GM23338 (cell line): ENCODE measurements around the gene POLA2. TPM values are rescaled to one million over a fixed set of nuclear protein-coding genes. Genes with fewer than 3 reads are reported as not detected.

Experiments
- ATAC-seq: fragments of 200-7000 bp; cut with Tn5 transposase; 3 replicates; pipeline ENCODE4 v1.9.1; 2020
- DNase-seq: peaks from one replicate; pipeline ENCODE4 v3.0.0-alpha.2; 2015; ENCODE audit warnings: low spot score
- H2AFZ ChIP-seq: fragments of 200-600 bp; sonication (generic); 2 replicates; pipeline ENCODE4 v1.8.0; 2016; ENCODE audit warnings: antibody characterized with exemption, mild to moderate bottlenecking, moderate library complexity
- H3F3A ChIP-seq: fragments of 200-600 bp; sonication (generic); replicated peaks from 2 replicates; pipeline ENCODE4 v1.8.0; 2017; ENCODE audit warnings: antibody characterized with exemption, mixed run types, low read depth
- H3K27ac ChIP-seq: fragments of 200-600 bp; sonication (generic); 2 replicates; pipeline ENCODE4 v1.6.1; 2016; ENCODE audit warnings: low read depth
- H3K27me3 ChIP-seq: fragments of 200-600 bp; sonication (generic); 2 replicates; pipeline ENCODE4 v1.8.0; 2016; ENCODE audit warnings: mild to moderate bottlenecking, mixed run types, moderate library complexity; ENCODE audit not compliant: insufficient read depth
- H3K36me3 ChIP-seq: fragments of 200-600 bp; sonication (generic); 2 replicates; pipeline ENCODE4 v1.8.0; 2016; ENCODE audit warnings: mild to moderate bottlenecking; ENCODE audit not compliant: insufficient read depth
- H3K4me1 ChIP-seq: fragments of 200-600 bp; sonication (generic); 2 replicates; pipeline ENCODE4 v1.8.0; 2016; ENCODE audit warnings: mild to moderate bottlenecking, moderate library complexity; ENCODE audit not compliant: insufficient read depth
- H3K4me2 ChIP-seq: fragments of 200-600 bp; sonication (generic); 2 replicates; pipeline ENCODE4 v1.7.1; 2017; ENCODE audit warnings: mixed run types
- H3K4me3 ChIP-seq: fragments of 200-600 bp; sonication (generic); 2 replicates; pipeline ENCODE4 v1.6.1; 2016; ENCODE audit warnings: mixed run types
- H3K79me2 ChIP-seq: fragments of 200-600 bp; sonication (generic); replicated peaks from 2 replicates; pipeline ENCODE4 v1.8.0; 2017; ENCODE audit warnings: mild to moderate bottlenecking; ENCODE audit not compliant: insufficient read depth
- H3K9me2 ChIP-seq: fragments of 200-600 bp; sonication (generic); 2 replicates; pipeline ENCODE4 v1.8.0; 2017; ENCODE audit not compliant: insufficient read depth
- H4K20me1 ChIP-seq: fragments of 200-600 bp; sonication (generic); replicated peaks from 2 replicates; pipeline ENCODE4 v1.8.0; 2017; ENCODE audit warnings: mild to moderate bottlenecking; ENCODE audit not compliant: insufficient read depth
- H3K27ac Mint-ChIP-seq: 2 replicates; pipeline ENCODE4 v1.8.0; 2020; ENCODE audit warnings: inconsistent platforms, mild to moderate bottlenecking, moderate library complexity, mixed read lengths
- H3K27me3 Mint-ChIP-seq: 3 replicates; pipeline ENCODE4 v1.8.0; 2022; ENCODE audit warnings: low read depth, mild to moderate bottlenecking, moderate library complexity, mixed read lengths, inconsistent platforms; ENCODE audit not compliant: insufficient read depth, poor library complexity
- H3K36me3 Mint-ChIP-seq: 3 replicates; pipeline ENCODE4 v1.8.0; 2021; ENCODE audit warnings: low read depth, mild to moderate bottlenecking, inconsistent platforms, moderate library complexity, mixed read lengths
- H3K4me1 Mint-ChIP-seq: 3 replicates; pipeline ENCODE4 v1.8.0; 2020; ENCODE audit warnings: mild to moderate bottlenecking, inconsistent platforms, mixed read lengths
- H3K4me3 Mint-ChIP-seq: 3 replicates; pipeline ENCODE4 v1.8.0; 2021; ENCODE audit warnings: moderate library complexity, mild to moderate bottlenecking, inconsistent platforms, mixed read lengths
- H3K9me3 Mint-ChIP-seq: 3 replicates; pipeline ENCODE4 v1.8.0; 2020; ENCODE audit warnings: moderate library complexity, mild to moderate bottlenecking, inconsistent platforms, mixed read lengths
- CREB1 ChIP-seq: fragments of 250-450 bp; sonication (Bioruptor Pico); IDR thresholded peaks from 2 replicates; pipeline ENCODE4 v1.5.0; 2020; ENCODE audit warnings: low read depth, mild to moderate bottlenecking, moderate library complexity
- EZH2 ChIP-seq: fragments of 200-600 bp; sonication (generic); IDR thresholded peaks from one replicate; pipeline ENCODE4 v1.8.0; 2017; ENCODE audit warnings: antibody characterized with exemption, mild to moderate bottlenecking, low read depth; ENCODE audit not compliant: unreplicated experiment
- EZH2phosphoT487 ChIP-seq: fragments of 200-600 bp; sonication (generic); IDR thresholded peaks from one replicate; pipeline ENCODE4 v1.8.1; 2018; ENCODE audit warnings: antibody characterized with exemption; ENCODE audit not compliant: unreplicated experiment
- JUNB ChIP-seq: IDR thresholded peaks from one replicate; pipeline ENCODE4 v1.6.1; 2016; ENCODE audit warnings: antibody characterized with exemption; ENCODE audit not compliant: unreplicated experiment
- POLR2AphosphoS5 ChIP-seq: IDR thresholded peaks from 2 replicates; pipeline ENCODE4 v1.6.1; 2016; ENCODE audit warnings: antibody characterized with exemption, low read depth
- STAT1 ChIP-seq: IDR thresholded peaks from one replicate; pipeline ENCODE4 v1.6.1; 2016; ENCODE audit warnings: antibody characterized with exemption; ENCODE audit not compliant: unreplicated experiment
- ZNF114 ChIP-seq: fragments of 250-450 bp; sonication (Bioruptor Pico); IDR thresholded peaks from 2 replicates; pipeline ENCODE4 v1.5.0; 2020; ENCODE audit warnings: mild to moderate bottlenecking, moderate library complexity
- ZNF331 ChIP-seq: fragments of 250-450 bp; sonication (Bioruptor Pico); IDR thresholded peaks from 2 replicates; pipeline ENCODE4 v1.5.0; 2020; ENCODE audit warnings: low read depth, mild to moderate bottlenecking, moderate library complexity
- polyA plus RNA-seq: library from polyadenylated mRNA; unstranded; fragments of >200 nt; fragmentation: Nextera tagmentation; extraction: Ambion mirVana; gene quantifications from 2 replicates; pipeline ENCODE4 v1.2.1, GENCODE V29; 2016
- total RNA-seq: library from RNA; depleted of rRNA; stranded (reverse); fragments of >200 nt; shearing (Covaris generic); gene quantifications from 2 replicates; pipeline ENCODE4 v1.2.3, GENCODE V29; 2014
- TF ChIP-seq, protein P1 (sequence below), 2 experiments: fragments of 200-600 bp in 1 of 2; sonication (generic) in 1 of 2; conservative IDR thresholded peaks; 2 replicates each; pipeline versions ENCODE4 v1.5.1 to v1.6.1; 2016 to 2017; ENCODE audit warnings: antibody characterized with exemption in 2 of 2, low read depth in 2 of 2, mild to moderate bottlenecking in 2 of 2, moderate library complexity in 1 of 2
- TF ChIP-seq, protein P2 (sequence below): IDR thresholded peaks from one replicate; pipeline ENCODE4 v1.6.1; 2018; ENCODE audit warnings: antibody characterized with exemption; ENCODE audit not compliant: unreplicated experiment

POLA2 gene
- total and polyA plus RNA-seq, 2 experiments from 2014 or later = 22.5 to 30.4 TPM

DNA sequence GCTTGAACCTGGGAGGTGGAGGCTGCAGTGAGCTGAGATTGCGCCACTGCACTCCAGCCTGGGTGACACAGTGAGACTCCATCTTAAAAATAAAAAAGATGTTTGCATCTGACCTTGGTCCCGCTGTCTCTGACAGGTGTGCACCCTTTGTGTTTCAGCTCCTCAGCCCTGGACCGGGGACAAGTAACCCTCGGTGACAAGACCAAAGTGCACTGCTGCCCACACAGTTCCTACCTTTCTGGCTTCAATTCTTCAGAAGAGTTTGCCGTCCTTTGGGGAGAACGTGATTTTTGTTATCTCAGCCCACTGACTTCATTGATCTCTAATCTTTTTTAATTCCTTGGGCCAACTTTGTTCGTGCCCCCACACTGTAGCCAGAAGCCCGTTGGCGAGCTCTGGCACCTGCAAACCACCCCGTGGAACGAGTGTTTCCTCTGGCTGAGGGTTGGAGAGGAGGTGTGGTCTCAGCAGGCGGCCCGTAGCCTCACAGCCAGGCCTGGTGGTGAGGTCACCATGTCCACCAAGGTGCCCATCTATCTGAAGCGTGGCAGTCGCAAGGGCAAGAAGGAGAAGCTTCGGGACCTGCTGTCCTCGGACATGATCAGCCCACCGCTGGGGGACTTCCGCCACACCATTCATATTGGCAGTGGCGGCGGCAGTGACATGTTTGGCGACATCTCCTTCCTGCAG, 58.8 kb downstream of the POLA2 start:
- Mint-ChIP-seq H3K4me3 (no peak overlapping the region; the same call in 2 of the 3 replicates), H3K4me1 (peaks cover 33% of the 10 kb centered on the region), H3K27me3 (peaks cover 16% of the 10 kb centered on the region), H3K27ac (no peak overlapping the region), H3K36me3 (peaks cover 27% of the 10 kb centered on the region), H3K9me3 (no peaks in the 10 kb centered on the region)
- peaks cover 31% of the 10 kb centered on the region for H3K4me1 ChIP-seq
- H2AFZ ChIP-seq = no peak overlapping the region
- H4K20me1 ChIP-seq = peaks cover 18% of the 10 kb centered on the region
- H3K4me2 ChIP-seq = no peak overlapping the region
- no peak for ATAC-seq
- no peak overlapping the region for H3K27ac ChIP-seq
- H3K4me3 ChIP-seq = no peak overlapping the region
- TF ChIP-seq STAT1 = no peak
- no peak for TF ChIP-seq ZNF331 (CRISPR knock-in tag)
- no peak for TF ChIP-seq CREB1 (CRISPR knock-in tag)
- no peak for DNase-seq
- H3K36me3 ChIP-seq = no peaks in the 10 kb centered on the region
- H3K9me2 ChIP-seq = no peaks in the 10 kb centered on the region
- no peaks in the 10 kb centered on the region for H3K27me3 ChIP-seq
- peaks cover 44% of the 10 kb centered on the region for H3K79me2 ChIP-seq
- H3F3A ChIP-seq = peaks cover 28% of the 10 kb centered on the region

DNA sequence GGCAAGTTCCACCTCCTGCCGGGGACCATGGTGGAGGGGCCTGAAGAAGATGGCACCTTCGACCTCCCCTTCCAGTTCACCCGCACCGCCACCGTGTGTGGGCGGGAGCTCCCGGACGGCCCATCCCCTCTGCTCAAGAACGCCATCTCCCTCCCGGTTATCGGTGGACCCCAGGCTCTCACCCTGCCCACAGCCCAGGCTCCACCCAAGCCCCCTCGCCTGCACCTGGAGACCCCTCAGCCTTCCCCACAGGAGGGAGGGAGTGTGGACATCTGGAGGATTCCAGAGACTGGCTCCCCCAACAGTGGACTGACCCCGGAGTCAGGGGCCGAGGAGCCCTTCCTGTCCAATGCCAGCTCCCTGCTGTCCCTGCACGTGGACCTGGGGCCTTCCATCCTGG, 59.3 kb downstream of the POLA2 start:
- H3K27ac ChIP-seq = no peak overlapping the region
- H3K9me2 ChIP-seq = no peaks in the 10 kb centered on the region
- H3F3A ChIP-seq = peaks cover 26% of the 10 kb centered on the region
- H3K4me1 Mint-ChIP-seq = peaks cover 28% of the 10 kb centered on the region
- ATAC-seq (no peak), DNase-seq (no peak)
- H3K79me2 ChIP-seq = peaks cover 41% of the 10 kb centered on the region
- H2AFZ ChIP-seq = no peak overlapping the region
- H3K4me3 Mint-ChIP-seq = no peak overlapping the region
- TF ChIP-seq EZH2 (no peak), JUNB (no peak)
- TF ChIP-seq, protein P1, sequence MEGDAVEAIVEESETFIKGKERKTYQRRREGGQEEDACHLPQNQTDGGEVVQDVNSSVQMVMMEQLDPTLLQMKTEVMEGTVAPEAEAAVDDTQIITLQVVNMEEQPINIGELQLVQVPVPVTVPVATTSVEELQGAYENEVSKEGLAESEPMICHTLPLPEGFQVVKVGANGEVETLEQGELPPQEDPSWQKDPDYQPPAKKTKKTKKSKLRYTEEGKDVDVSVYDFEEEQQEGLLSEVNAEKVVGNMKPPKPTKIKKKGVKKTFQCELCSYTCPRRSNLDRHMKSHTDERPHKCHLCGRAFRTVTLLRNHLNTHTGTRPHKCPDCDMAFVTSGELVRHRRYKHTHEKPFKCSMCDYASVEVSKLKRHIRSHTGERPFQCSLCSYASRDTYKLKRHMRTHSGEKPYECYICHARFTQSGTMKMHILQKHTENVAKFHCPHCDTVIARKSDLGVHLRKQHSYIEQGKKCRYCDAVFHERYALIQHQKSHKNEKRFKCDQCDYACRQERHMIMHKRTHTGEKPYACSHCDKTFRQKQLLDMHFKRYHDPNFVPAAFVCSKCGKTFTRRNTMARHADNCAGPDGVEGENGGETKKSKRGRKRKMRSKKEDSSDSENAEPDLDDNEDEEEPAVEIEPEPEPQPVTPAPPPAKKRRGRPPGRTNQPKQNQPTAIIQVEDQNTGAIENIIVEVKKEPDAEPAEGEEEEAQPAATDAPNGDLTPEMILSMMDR (conservative IDR thresholded peaks at IDR 0.05; ENCODE audit: low read depth in 2 of 2) = no peak
- peaks cover 27% of the 10 kb centered on the region for H3K36me3 Mint-ChIP-seq
- peaks cover 27% of the 10 kb centered on the region for H3K4me1 ChIP-seq
- peaks cover 15% of the 10 kb centered on the region for H4K20me1 ChIP-seq
- H3K9me3 Mint-ChIP-seq = no peaks in the 10 kb centered on the region
- no peaks in the 10 kb centered on the region for H3K27me3 ChIP-seq
- no peaks in the 10 kb centered on the region for H3K36me3 ChIP-seq
- no peak overlapping the region for H3K27ac Mint-ChIP-seq
- no peak overlapping the region for H3K4me2 ChIP-seq
- H3K27me3 Mint-ChIP-seq = peaks cover 13% of the 10 kb centered on the region
- H3K4me3 ChIP-seq = no peak overlapping the region

DNA sequence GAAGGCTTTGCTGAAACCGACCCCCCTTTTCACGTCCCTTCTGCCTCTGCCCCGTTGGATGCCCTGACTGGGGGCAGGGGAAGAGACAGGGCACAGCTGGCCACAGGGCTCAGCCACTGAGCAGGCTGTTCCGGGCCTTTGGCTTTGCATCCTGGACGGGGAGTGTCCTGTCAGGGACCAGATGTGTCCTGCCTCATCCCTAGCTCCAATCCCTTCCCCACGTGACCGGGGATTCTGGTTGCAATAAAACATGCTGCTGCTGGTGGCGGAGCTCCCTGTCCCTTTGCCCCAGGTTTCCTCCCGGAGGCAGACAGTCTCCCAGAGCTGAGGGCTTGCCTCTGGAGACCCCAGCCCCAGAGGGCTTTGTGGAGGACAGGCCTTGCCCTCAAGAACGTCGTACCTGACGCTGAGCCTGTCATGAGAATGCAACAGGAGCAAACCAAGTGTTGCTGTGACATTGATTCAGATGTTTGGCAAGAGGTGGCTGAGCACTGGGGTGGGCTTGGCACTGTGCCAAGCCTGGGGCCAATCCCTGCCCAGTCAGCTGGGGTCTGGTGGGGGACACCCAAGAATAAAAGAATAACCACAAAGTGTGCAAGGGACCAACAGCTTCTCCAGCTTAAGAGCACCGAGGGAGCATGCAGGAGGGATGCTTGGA, 60.2 kb downstream of the POLA2 start:
- no peak for DNase-seq
- H3K4me1 ChIP-seq = peaks cover 18% of the 10 kb centered on the region
- no peak for TF ChIP-seq EZH2phosphoT487
- TF ChIP-seq POLR2AphosphoS5 = no peak
- no peak for TF ChIP-seq CREB1 (CRISPR knock-in tag)
- TF ChIP-seq ZNF114 (CRISPR knock-in tag) = no peak
- TF ChIP-seq, protein P2, sequence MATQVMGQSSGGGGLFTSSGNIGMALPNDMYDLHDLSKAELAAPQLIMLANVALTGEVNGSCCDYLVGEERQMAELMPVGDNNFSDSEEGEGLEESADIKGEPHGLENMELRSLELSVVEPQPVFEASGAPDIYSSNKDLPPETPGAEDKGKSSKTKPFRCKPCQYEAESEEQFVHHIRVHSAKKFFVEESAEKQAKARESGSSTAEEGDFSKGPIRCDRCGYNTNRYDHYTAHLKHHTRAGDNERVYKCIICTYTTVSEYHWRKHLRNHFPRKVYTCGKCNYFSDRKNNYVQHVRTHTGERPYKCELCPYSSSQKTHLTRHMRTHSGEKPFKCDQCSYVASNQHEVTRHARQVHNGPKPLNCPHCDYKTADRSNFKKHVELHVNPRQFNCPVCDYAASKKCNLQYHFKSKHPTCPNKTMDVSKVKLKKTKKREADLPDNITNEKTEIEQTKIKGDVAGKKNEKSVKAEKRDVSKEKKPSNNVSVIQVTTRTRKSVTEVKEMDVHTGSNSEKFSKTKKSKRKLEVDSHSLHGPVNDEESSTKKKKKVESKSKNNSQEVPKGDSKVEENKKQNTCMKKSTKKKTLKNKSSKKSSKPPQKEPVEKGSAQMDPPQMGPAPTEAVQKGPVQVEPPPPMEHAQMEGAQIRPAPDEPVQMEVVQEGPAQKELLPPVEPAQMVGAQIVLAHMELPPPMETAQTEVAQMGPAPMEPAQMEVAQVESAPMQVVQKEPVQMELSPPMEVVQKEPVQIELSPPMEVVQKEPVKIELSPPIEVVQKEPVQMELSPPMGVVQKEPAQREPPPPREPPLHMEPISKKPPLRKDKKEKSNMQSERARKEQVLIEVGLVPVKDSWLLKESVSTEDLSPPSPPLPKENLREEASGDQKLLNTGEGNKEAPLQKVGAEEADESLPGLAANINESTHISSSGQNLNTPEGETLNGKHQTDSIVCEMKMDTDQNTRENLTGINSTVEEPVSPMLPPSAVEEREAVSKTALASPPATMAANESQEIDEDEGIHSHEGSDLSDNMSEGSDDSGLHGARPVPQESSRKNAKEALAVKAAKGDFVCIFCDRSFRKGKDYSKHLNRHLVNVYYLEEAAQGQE = no peak

More for the DNA sequence above, 60.2 kb downstream of the POLA2 start:
- ATAC-seq = no peak
- Histone ChIP-seq H2AFZ (no peak overlapping the region), H3K79me2 (peaks cover 34% of the 10 kb centered on the region), H4K20me1 (peaks cover 15% of the 10 kb centered on the region), H3K27ac (no peak overlapping the region), H3K27me3 (no peaks in the 10 kb centered on the region), H3K4me2 (no peak overlapping the region), H3K4me3 (no peak overlapping the region), H3F3A (peaks cover 22% of the 10 kb centered on the region; the same call in 1 of the 2 replicates), H3K36me3 (no peaks in the 10 kb centered on the region), H3K9me2 (no peaks in the 10 kb centered on the region)
- Mint-ChIP-seq H3K27ac (no peak overlapping the region), H3K36me3 (peaks cover 29% of the 10 kb centered on the region), H3K4me1 (peaks cover 19% of the 10 kb centered on the region), H3K4me3 (no peak overlapping the region; the same call in 2 of the 3 replicates), H3K27me3 (peaks cover 13% of the 10 kb centered on the region), H3K9me3 (no peaks in the 10 kb centered on the region)
